HepG2 (cell line): Measurements from ENCODE around the gene UPK1A. TPM values are rescaled to one million over a fixed set of nuclear protein-coding genes. Genes with fewer than 3 reads are reported as not detected.

ENCODE experiments used
- BHLHE40 ChIP-seq: IDR thresholded peaks from 2 replicates; pipeline ENCODE4 v1.6.1; 2011; ENCODE audit warnings: low read length, improper control_type of control experiment
- FOXA1 ChIP-seq, 2 experiments: fragments of 450-650 bp in 1 of 2; sonication (generic) in 1 of 2; formaldehyde crosslinking in 1 of 2; IDR thresholded peaks; 2 replicates each; pipeline versions ENCODE4 v1.4.0 to v1.6.1; 2016 to 2020; ENCODE audit warnings: missing genetic modification reagents in 1 of 2
- GTF3A ChIP-seq: sonication (generic); formaldehyde crosslinking; conservative IDR thresholded peaks from 2 replicates; pipeline ENCODE4 v1.4.0; 2020; ENCODE audit warnings: mild to moderate bottlenecking, missing genetic modification reagents
- HES4 ChIP-seq: sonication (generic); formaldehyde crosslinking; IDR thresholded peaks from 2 replicates; pipeline ENCODE4 v1.9.0; 2021; ENCODE audit warnings: mild to moderate bottlenecking, missing genetic modification reagents, borderline replicate concordance
- HNRNPK ChIP-seq: fragments of 200-400 bp; formaldehyde crosslinking; IDR thresholded peaks from 2 replicates; pipeline ENCODE4 v1.6.1; 2018; ENCODE audit warnings: low read length, low read depth, moderate library complexity, mild to moderate bottlenecking; ENCODE audit not compliant: poor library complexity, severe bottlenecking
- IRF1 ChIP-seq: sonication (generic); formaldehyde crosslinking; IDR thresholded peaks from 2 replicates; pipeline ENCODE4 v1.4.0; 2020; ENCODE audit warnings: low read depth, mild to moderate bottlenecking, missing genetic modification reagents
- KDM2A ChIP-seq: sonication (generic); formaldehyde crosslinking; IDR thresholded peaks from 2 replicates; pipeline ENCODE4 v1.4.0; 2020; ENCODE audit warnings: low read depth, missing genetic modification reagents, borderline replicate concordance
- MIXL1 ChIP-seq: IDR thresholded peaks from 2 replicates; pipeline ENCODE4 v1.6.1; 2016
- MXI1 ChIP-seq: IDR thresholded peaks from 3 replicates; pipeline ENCODE4 v1.6.1; 2012; ENCODE audit warnings: low read depth, low read length, inconsistent platforms, borderline replicate concordance
- PBX3 ChIP-seq: sonication (generic); formaldehyde crosslinking; IDR thresholded peaks from 2 replicates; pipeline ENCODE4 v1.8.1; 2023; ENCODE audit warnings: missing genetic modification reagents, inconsistent platforms, borderline replicate concordance
- PHF8 ChIP-seq: sonication (generic); formaldehyde crosslinking; IDR thresholded peaks from 2 replicates; pipeline ENCODE4 v1.5.0; 2020; ENCODE audit warnings: missing genetic modification reagents
- POGK ChIP-seq: sonication (generic); formaldehyde crosslinking; conservative IDR thresholded peaks from 2 replicates; pipeline ENCODE4 v1.8.0; 2022; ENCODE audit warnings: mild to moderate bottlenecking, moderate library complexity, missing genetic modification reagents
- POLR2A ChIP-seq, 2 experiments: IDR thresholded peaks; 2 replicates each; pipeline ENCODE4 v1.6.1; 2011; ENCODE audit warnings: low read depth in 2 of 2, low read length in 2 of 2, mild to moderate bottlenecking in 1 of 2, moderate library complexity in 1 of 2; ENCODE audit not compliant: insufficient read depth in 1 of 2
- REPIN1 ChIP-seq: sonication (generic); formaldehyde crosslinking; IDR thresholded peaks from 2 replicates; pipeline ENCODE4 v1.8.0; 2022; ENCODE audit warnings: missing genetic modification reagents, low read depth, mild to moderate bottlenecking, borderline replicate concordance
- TBX3 ChIP-seq: fragments of 450-650 bp; IDR thresholded peaks from 2 replicates; pipeline ENCODE4 v1.6.1; 2017; ENCODE audit warnings: antibody characterized with exemption, mild to moderate bottlenecking, inconsistent platforms, borderline replicate concordance
- TFAP4 ChIP-seq: sonication (generic); IDR thresholded peaks from 2 replicates; pipeline ENCODE4 v1.6.1; 2016; ENCODE audit warnings: low read depth, borderline replicate concordance
- TIGD3 ChIP-seq: sonication (generic); formaldehyde crosslinking; IDR thresholded peaks from 2 replicates; pipeline ENCODE4 v1.5.1; 2020; ENCODE audit warnings: mild to moderate bottlenecking, missing genetic modification reagents, borderline replicate concordance
- ZNF24 ChIP-seq: fragments of 450-650 bp; IDR thresholded peaks from 2 replicates; pipeline ENCODE4 v1.6.1; 2017; ENCODE audit warnings: antibody characterized with exemption, mild to moderate bottlenecking
- ZNF3 ChIP-seq: IDR thresholded peaks from 2 replicates; pipeline ENCODE4 v1.7.0; 2017; ENCODE audit warnings: inconsistent platforms
- ZNF354B ChIP-seq: sonication (generic); formaldehyde crosslinking; IDR thresholded peaks from 2 replicates; pipeline ENCODE4 v1.8.0; 2022; ENCODE audit warnings: mild to moderate bottlenecking, missing genetic modification reagents
- ZNF850 ChIP-seq: sonication (generic); formaldehyde crosslinking; conservative IDR thresholded peaks from 2 replicates; pipeline ENCODE4 v1.9.0; 2021; ENCODE audit warnings: mild to moderate bottlenecking, missing genetic modification reagents
- ZSCAN22 ChIP-seq: sonication (generic); formaldehyde crosslinking; IDR thresholded peaks from 2 replicates; pipeline ENCODE4 v1.4.0; 2020; ENCODE audit warnings: mild to moderate bottlenecking, missing genetic modification reagents
- polyA plus RNA-seq, 8 experiments: library from polyadenylated mRNA; depleted of rRNA in 3 of 8; stranded (reverse) in 7 of 8; unstranded in 1 of 8; fragments of >200 nt; fragmentation: Illumina TruSeq in 4 of 8; extraction: Trizol in 4 of 8; gene quantifications; 2 replicates each; pipeline versions ENCODE4 v1.2.1 to v1.2.3, GENCODE V29; 2011 to 2016; ENCODE audit warnings: low read depth in 4 of 8, missing spikeins in 1 of 8, mixed read lengths in 1 of 8; ENCODE audit not compliant: insufficient read depth in 1 of 8
- total RNA-seq, 5 experiments: library from RNA; depleted of rRNA; stranded (reverse); fragments of >200 nt; fragmentation: Illumina TruSeq; extraction: Trizol; gene quantifications; 2 replicates each; pipeline ENCODE4 v1.2.3, GENCODE V29; 2016; ENCODE audit warnings: low read depth in 1 of 5

The UPK1A gene
- total and polyA plus RNA-seq, 2 of the 13 experiments (the other 11 are each of a cell fraction or from before 2014, with no cell fraction given), result 2.9 TPM; not detected in 1

- TF ChIP-seq TFAP4 (peak; percentile 84; the same call in 1 of the 2 replicates), GTF3A (CRISPR knock-in tag) (0 out of 2 replicates have a peak, but pooled peaks have one; percentile 70), IRF1 (no peak), REPIN1 (peak; percentile 9; the same call in 1 of the 2 replicates), PHF8 (CRISPR knock-in tag) (peak; percentile 86), ZNF354B (CRISPR knock-in tag) (no peak; the same call in 1 of the 2 replicates), TIGD3 (no peak), BHLHE40 (peak; percentile 97), ZNF850 (no peak), TBX3 (0 out of 2 replicates have a peak, but pooled peaks have one; percentile 45), MIXL1 (CRISPR knock-in tag) (peak; percentile 17; the same call in 1 of the 2 replicates), FOXA1 (IDR thresholded peaks at IDR 0.05) (no peak), FOXA1 (CRISPR knock-in tag; IDR thresholded peaks at IDR 0.05) (0 out of 2 replicates have a peak, but pooled peaks have one; percentile 5), POGK (CRISPR knock-in tag) (peak; percentile 92), HES4 (CRISPR knock-in tag) (peak; percentile 56; the same call in 1 of the 2 replicates), PBX3 (CRISPR knock-in tag) (0 out of 2 replicates have a peak, but pooled peaks have one; percentile 55), MXI1 (peak; percentile 84; the same call in 1 of the 3 replicates), POLR2A (IDR thresholded peaks at IDR 0.05; ENCODE audit: insufficient read depth in 1 of 2, low read depth in 2 of 2, low read length in 2 of 2) (peak in 1 of 2 experiments; percentile 86; a peak in 2 of 4 replicates), ZSCAN22 (CRISPR knock-in tag) (no peak), ZNF24 (0 out of 2 replicates have a peak, but pooled peaks have one; percentile 56), HNRNPK (peak; percentile 51), KDM2A (CRISPR knock-in tag) (peak; percentile 78), ZNF3 (CRISPR knock-in tag) (no peak)
Observed at GRCh38 chr19:35643255-35644205, 22.8 kb upstream of the UPK1A start (continued).
